HG02943 (cell line): ENCODE measurements around the gene COPRS.
"Not testable (repeated sequence)": the region's sequence is repeated elsewhere in the genome, so short reads cannot be mapped to it uniquely, and the experiment has no call there.

ENCODE experiments used
- ATAC-seq: cut with Tn5 transposase; IDR thresholded peaks from one replicate; pipeline ENCODE4 v1.9.1; 2021; ENCODE audit warnings: mild to moderate bottlenecking, low read depth, moderate library complexity; ENCODE audit not compliant: unreplicated experiment

COPRS gene

GRCh38 chr17:31853911-31854470, 5.1 kb downstream of the COPRS start:
- no peak for ATAC-seq

GRCh38 chr17:31845291-31845690, 13.8 kb downstream of the COPRS start:
- no peak for ATAC-seq

GRCh38 chr17:31843070-31843745, 15.8 kb downstream of the COPRS start:
- no peak for ATAC-seq

GRCh38 chr17:31842195-31843069, 16.6 kb downstream of the COPRS start:
- no peak for ATAC-seq

- no peak for ATAC-seq
These were observed 17.2 kb downstream of the COPRS start for GRCh38 chr17:31841850-31842194.

- ATAC-seq: no peak
These were observed 20.3 kb downstream of the COPRS start for GRCh38 chr17:31838636-31839225.

- ATAC-seq: no peak
These were observed 23.1 kb downstream of the COPRS start for GRCh38 chr17:31835984-31836383.

- ATAC-seq: no peak
These were observed 24.6 kb downstream of the COPRS start for GRCh38 chr17:31834448-31834847.

- no peak for ATAC-seq
These were observed 26.3 kb downstream of the COPRS start for GRCh38 chr17:31832746-31833145.

GRCh38 chr17:31830971-31831858, 27.8 kb downstream of the COPRS start:
- ATAC-seq: no peak

GRCh38 chr17:31829649-31830048, 29.4 kb downstream of the COPRS start:
- ATAC-seq: no peak

GRCh38 chr17:31828955-31829354, 30.1 kb downstream of the COPRS start:
- ATAC-seq: not testable (repeated sequence)

GRCh38 chr17:31825961-31826691, 32.9 kb downstream of the COPRS start:
- ATAC-seq: no peak

- no peak for ATAC-seq
These were observed 34.2 kb downstream of the COPRS start for GRCh38 chr17:31824766-31825360.

- ATAC-seq: no peak
These were observed 36.0 kb downstream of the COPRS start for GRCh38 chr17:31823014-31823413.

- no peak for ATAC-seq
These were observed 38.2 kb downstream of the COPRS start for GRCh38 chr17:31820691-31821435.

- ATAC-seq: no peak
These were observed 39.5 kb downstream of the COPRS start for GRCh38 chr17:31819578-31819977.

GRCh38 chr17:31818863-31819262, 40.2 kb downstream of the COPRS start:
- ATAC-seq: not testable (repeated sequence)
